Bronchial smooth muscle cell (primary cell): ENCODE measurements around the gene NSA2. TPM values are rescaled to one million over a fixed set of nuclear protein-coding genes. Genes with fewer than 3 reads are reported as not detected.

Source experiments
- total RNA-seq: library from RNA; depleted of rRNA; stranded (reverse); fragments of >200 nt; gene quantifications from 2 replicates; pipeline ENCODE4 v1.2.1, GENCODE V29; 2014

NSA2 gene
- 97.4 and 115 TPM in 2 replicates for total RNA-seq

DNA sequence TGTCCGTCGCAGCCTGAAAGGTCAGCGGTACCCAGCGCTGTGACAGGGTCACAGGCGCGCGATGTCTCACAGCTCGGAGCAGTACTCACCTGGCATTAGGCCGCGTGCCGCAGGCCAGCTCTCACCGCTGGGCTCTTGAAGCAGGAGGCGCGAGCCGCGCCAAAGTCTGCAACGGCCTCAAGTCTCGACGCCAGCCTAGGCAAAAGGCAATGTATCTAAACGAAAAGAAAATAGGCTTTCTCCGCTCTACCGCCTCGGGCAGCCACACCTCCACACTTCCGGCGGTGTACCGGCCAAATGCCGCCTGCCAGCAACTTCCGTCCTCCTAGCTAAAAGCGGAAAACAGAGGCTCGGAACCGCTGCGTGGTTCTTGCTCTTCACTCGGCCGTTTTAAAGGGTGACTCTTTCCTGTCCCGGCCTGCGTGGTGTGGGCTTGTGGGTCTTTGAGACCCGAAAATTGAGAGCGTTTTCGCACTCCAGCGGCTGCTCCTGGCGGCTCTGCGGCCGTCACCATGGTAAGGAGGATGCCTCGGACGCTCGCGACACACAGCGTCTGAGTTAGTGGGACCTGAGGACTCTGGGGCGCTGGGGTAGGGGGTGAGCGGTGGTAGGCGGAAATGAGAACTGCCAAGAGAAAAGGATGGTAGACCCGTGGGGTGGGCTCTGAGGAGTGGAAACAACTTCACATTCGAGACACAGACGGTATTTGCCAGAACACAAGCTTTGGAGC lies at the start of gene NSA2, which contains the start of gene GFM2:
Gene NSA2, plus strand, starts transcription at position 401 of the 730 bp plus-strand sequence. Its CDS starts 112 bp downstream, at position 513.
Gene GFM2, minus strand, starts transcription at position 269 of the 730 bp plus-strand sequence. CDS start 3,375 bp downstream, outside the sequence.

Other genes starting within 250 kb of the NSA2 start
- 11.7 and 14.5 TPM in 2 replicates for gene ENC1, start 126.5 kb upstream of the NSA2 start, total RNA-seq
- 334 and 613 TPM in 2 replicates for gene HEXB, start 82.0 kb upstream of the NSA2 start, total RNA-seq
- gene GFM2, start 132 bp upstream of the NSA2 start, total RNA-seq = 26.4 and 27.4 TPM in 2 replicates
- 0.16 and 0.17 TPM in 2 replicates for gene FAM169A, start 99.1 kb downstream of the NSA2 start, total RNA-seq